ENCODE data around the gene ZBTB40. TPM values are rescaled to one million over a fixed set of nuclear protein-coding genes. Genes with fewer than 3 reads are reported as not detected.

The ZBTB40 gene
- total RNA-seq, 1 experiment from 2014 or later, result 16.3 TPM

GRCh38 chr1:22437573-22437972, 14.1 kb upstream of the ZBTB40 start:
- H3K56ac ChIP-seq (ENCODE audit: insufficient read length, low read depth, low read length), result no peak overlapping the region
- no peak overlapping the region for H2AK5ac ChIP-seq (ENCODE audit: insufficient read length, low read length)
- no peak overlapping the region for H2BK5ac ChIP-seq (ENCODE audit: insufficient read length, low read length)
- H4K91ac ChIP-seq (ENCODE audit: insufficient read length, low read depth, low read length), result no peak overlapping the region
- H2BK120ac ChIP-seq (ENCODE audit: low read depth, low read length, poor library complexity, severe bottlenecking), result no peak overlapping the region
- H3K36me3 Mint-ChIP-seq (ENCODE audit: insufficient read depth in 1 of 3, low read depth in 3 of 3), result peaks cover 8 to 27% (median 14%) of the 10 kb centered on the region in 3 experiments
- no peak overlapping the region for H2AFZ ChIP-seq (ENCODE audit: low read length)
- no CpG with 5 or more reads among the region's 13 CpGs for WGBS (ENCODE audit: extremely low coverage, insufficient read length, low lambda C conversion rate)
- no peak overlapping the region for H3K23ac ChIP-seq (ENCODE audit: insufficient read length, low read depth, low read length)
- H3K79me2 ChIP-seq (ENCODE audit: insufficient read depth, low read length), result no peaks in the 10 kb centered on the region
- no peaks in the 10 kb centered on the region for H3K27me3 ChIP-seq (ENCODE audit: insufficient read depth, low read length)
- H4K8ac ChIP-seq (replicated peaks; ENCODE audit: insufficient read length, low read depth, low read length), result no peak overlapping the region
- H3K27me3 Mint-ChIP-seq (ENCODE audit: low read depth), result no peaks in the 10 kb centered on the region; the same call in 1 of the 2 replicates
- no peak overlapping the region for H3K4me3 Mint-ChIP-seq
- no peaks in the 10 kb centered on the region for H4K20me1 ChIP-seq (ENCODE audit: control insufficient read depth, insufficient read depth, insufficient read length)
- no peaks in the 10 kb centered on the region for H3K9me3 ChIP-seq (ENCODE audit: control insufficient read depth, low read depth, low read length)
- no peak overlapping the region for H3K27ac Mint-ChIP-seq
- no peak overlapping the region for H3K18ac ChIP-seq (ENCODE audit: insufficient read length, low read depth, low read length)
- H3K14ac ChIP-seq (ENCODE audit: insufficient read depth, low read length), result no peak overlapping the region
- H3K4me1 ChIP-seq (ENCODE audit: insufficient read depth, low read length), result no peaks in the 10 kb centered on the region; the same call in 1 of the 2 replicates
- no peak for DNase-seq
- H3T11ph ChIP-seq (ENCODE audit: low read length), result no peak overlapping the region
- no peaks in the 10 kb centered on the region for H3K23me2 ChIP-seq (ENCODE audit: insufficient read length, low read depth, low read length, poor library complexity, severe bottlenecking)
- H2BK12ac ChIP-seq (ENCODE audit: insufficient read length, low read depth, low read length), result no peak overlapping the region
- H2BK20ac ChIP-seq (ENCODE audit: low read depth, low read length, poor library complexity, severe bottlenecking), result no peak overlapping the region
- no peak overlapping the region for H2BK15ac ChIP-seq (ENCODE audit: low read depth, low read length)
- no peak for TF ChIP-seq CTCF (conservative IDR thresholded peaks at IDR 0.05)
- H3K27ac ChIP-seq (ENCODE audit: insufficient read length, low read depth, low read length), result no peak overlapping the region
- no peak overlapping the region for H3K9ac ChIP-seq (ENCODE audit: extremely low read depth, insufficient read length, low read length)
- H3K4ac ChIP-seq (ENCODE audit: low read depth, low read length), result no peak overlapping the region
- H3K4me1 Mint-ChIP-seq, result peaks cover 9% of the 10 kb centered on the region in 2 experiments
- no peak overlapping the region for H3K4me2 ChIP-seq (ENCODE audit: insufficient read depth, insufficient read length, low read length)
- H3K79me1 ChIP-seq (ENCODE audit: insufficient read depth, low read depth, low read length, poor library complexity, severe bottlenecking), result no peaks in the 10 kb centered on the region
- no peak overlapping the region for H4K5ac ChIP-seq (ENCODE audit: insufficient read length, low read depth, low read length)
- H3K9me3 Mint-ChIP-seq, result peaks cover 26 to 27% of the 10 kb centered on the region in 2 experiments
